CD4-positive, alpha-beta T cell treated with Interferon alpha-2 for 1 hour (primary cell): ENCODE results near the gene NLRP2B.
"Not testable (repeated sequence)": the region's sequence is repeated elsewhere in the genome, so short reads cannot be mapped to it uniquely, and the experiment has no call there.

Source experiments
- DNase-seq, 2 donors: peaks; one replicate each; pipeline ENCODE4 v3.0.0-alpha.2; 2020 to 2022

Gene NLRP2B

DNA sequence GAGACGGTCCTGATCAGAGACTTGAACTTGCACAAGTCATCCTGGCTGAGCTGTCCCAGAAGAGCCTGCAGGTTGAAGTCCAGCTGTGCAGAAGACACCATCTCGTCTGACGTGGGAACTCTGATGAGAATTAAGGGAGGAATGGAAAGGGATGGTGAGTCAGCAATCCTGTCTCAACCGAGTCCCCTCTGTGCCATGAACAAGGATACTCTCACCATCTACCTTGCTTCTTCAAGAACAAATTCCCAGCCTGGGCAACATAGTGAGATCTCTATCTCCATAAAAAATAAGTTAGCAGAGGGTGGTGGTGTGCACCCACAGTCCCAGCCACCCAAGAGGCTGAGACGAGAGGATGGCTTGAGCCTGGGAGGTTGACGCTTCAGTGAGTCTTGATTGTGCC lies at the start of gene NLRP2B:
TSS of gene NLRP2B (minus strand) at position 101 of the 400 bp plus-strand sequence.
- no peak for DNase-seq

DNA sequence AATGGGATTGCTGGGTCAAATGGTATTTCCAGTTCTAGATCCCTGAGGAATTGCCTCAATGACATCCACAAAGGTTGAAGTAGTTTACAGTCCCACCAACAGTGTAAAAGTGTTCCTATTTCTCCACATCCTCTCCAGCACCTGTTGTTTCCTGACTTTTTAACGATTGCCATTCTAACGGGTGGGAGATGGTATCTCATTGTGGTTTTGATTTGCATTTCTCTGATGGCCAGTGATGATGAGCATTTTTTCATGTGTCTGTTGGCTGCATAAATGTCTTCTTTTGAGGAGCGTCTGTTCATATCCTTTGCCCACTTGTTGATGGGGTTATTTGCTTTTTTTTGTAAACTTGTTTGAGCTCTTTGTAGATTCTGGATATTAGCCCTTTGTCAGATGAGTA lies 45.9 kb upstream of the NLRP2B start:
- DNase-seq: not testable (repeated sequence)

DNA sequence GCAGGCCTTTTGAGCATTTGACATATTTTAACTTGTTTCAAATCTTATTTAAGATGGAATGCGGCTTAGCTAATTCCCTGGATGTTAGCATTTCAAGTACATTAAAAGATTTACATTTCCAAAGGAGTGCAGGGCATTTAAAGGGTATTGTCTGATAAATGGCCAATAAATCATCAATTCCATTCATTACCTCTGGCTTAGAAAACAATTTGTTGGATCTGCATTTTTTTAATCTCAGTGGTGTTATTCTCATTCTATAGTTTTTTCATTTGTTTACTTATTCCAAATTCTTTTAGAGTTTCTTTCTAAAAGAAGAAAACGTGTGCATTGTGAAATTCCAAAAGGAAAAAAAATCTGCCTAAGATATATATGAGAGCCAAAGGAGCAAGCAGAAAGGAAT lies 1.3 kb upstream of the NLRP2B start:
- DNase-seq: no peak

DNA sequence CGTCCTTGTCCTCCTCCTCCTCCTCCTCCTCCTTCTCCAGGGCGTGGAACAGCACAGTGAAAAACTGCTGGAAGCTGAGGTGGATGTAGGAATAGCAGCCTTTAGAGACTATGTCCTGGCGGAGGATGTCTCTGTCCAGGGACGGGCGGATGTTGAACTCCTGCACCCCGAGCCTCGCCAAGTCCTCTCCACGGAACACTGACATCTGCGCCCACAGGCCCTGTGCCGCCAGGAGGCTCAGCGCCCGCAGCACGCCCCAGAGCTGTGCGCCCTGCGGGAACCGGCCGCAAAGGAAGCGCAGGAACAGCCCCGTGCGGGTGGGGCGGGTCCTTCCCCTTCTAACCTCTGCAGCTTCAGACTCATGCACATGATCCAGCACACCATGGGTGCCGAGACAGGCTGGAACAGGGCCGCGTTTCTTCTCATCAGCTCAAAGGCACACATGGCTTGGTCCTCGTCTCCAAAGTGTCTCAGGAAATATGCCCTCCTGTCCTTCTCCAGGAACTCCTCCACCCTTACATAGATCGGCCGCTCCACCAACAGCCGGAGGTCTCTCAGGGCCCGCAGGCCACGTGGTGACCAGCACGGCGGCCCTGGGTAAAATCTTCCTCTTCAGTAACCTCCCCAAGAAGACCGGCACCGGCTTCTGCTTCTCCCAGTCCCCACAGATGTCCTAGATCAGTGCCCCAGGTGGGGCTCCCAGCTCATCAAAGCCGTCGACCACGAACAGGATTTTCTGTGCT lies 1.2 kb downstream of the NLRP2B start:
- no peak for DNase-seq

DNA sequence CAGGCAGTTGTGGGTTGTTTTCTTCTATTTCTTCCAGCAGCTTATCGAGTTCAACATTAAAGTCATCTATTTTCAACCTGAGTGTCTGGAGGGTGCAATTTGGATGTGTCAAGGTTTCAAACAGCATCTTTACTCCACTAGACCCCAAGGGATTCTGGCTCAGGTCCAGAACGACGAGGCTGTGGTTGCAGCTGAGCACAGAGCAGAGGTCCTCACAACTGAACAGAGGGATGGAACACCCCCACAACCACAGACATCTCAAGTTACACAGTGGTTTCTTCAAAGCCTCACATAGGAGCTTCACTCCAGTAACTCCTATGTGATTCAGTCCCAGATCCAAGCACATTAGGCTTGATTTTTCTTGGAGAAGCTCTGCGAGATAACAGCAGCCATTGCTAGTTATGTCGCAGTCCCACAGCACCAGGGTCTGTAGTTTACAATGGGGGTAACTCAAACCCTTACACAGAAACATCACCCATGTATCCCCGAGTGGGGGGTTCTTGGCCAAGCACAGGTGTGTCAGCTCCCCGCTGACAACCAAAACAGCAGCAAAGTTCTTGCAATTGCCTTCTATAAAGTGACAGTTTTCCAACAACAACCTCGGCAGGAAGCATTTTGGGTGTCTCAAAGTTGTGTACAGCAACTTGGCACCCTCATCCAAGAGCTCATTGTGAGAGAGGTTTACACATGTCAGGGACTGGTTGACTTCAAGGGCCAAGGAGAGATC lies 2.8 kb downstream of the NLRP2B start:
- no peak for DNase-seq

DNA sequence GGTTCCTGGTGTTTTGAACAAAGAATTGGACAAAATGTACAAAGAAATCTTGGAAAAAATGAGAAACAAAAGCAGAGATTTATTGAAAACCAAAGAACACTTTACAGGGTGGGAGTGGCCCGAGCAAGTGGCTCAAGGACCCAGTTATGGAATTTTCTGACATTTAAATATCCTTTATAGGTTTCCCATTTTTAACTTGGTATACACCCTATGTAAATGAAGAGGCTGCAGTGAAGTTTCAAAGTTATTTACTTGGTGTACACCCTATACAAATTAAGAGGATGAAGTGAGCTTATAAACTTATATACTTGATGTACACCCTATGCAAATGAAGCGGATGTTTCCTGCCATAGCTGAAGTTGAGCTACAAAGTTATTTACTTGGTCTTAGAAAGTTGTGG lies 4.7 kb downstream of the NLRP2B start:
- DNase-seq: no peak

DNA sequence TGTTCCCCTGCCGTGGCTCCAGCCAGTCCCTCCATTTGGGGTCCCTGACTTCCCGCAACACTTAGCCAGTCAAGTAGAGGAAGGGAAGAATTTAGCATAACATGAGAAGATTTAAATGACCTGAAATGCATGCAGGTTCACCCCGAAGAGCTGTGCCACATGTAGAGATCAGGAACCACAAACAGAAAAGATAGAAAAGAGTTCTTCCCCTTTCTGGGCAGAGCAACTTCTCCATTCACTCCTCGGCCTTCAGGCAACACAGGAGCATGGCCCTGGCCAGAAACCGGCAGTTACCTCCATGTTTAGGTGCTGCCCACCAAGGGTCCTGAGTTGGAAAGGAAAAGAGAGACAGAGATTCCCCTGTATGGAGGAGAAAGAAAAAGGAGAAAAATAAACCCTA lies 5.2 kb downstream of the NLRP2B start:
- no peak for DNase-seq

DNA sequence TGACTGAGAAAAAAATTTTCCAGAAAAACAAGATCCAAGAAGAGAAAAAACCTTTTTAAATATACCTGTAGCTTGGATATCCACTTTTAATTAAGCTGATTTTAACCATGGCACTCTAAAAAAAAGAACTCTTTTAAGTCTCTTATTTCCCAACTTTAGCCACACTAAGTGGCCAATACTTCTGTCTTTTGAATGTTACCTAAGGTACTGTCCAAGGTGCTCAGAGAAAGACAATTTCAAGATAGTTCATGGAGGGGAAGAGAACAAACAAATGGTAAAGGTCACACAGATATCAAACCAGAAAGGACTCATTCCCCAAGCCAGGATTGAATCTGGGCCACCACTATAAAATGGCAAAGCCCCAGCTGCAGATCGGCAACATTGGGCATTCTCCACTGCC lies 10.1 kb downstream of the NLRP2B start:
- no peak for DNase-seq

DNA sequence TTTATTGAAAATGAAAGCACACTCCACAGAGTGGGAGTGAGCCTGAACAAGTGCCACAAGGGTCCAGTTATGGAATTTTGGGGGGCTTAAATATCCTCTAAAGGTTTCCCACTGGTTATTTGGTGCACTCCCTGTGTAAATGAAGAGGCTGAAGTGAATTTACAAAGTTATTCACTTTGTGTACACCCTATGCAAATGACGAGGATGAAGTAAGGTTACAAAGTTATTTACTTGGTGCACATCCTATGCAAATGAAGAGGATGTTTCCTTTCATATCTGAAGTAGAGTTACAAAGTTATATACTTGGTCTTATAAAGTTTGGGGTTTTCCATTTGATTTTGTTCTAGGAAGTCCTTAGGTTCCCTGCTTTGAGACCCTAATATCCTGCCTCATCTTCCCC lies 13.1 kb downstream of the NLRP2B start:
- no peak for DNase-seq

DNA sequence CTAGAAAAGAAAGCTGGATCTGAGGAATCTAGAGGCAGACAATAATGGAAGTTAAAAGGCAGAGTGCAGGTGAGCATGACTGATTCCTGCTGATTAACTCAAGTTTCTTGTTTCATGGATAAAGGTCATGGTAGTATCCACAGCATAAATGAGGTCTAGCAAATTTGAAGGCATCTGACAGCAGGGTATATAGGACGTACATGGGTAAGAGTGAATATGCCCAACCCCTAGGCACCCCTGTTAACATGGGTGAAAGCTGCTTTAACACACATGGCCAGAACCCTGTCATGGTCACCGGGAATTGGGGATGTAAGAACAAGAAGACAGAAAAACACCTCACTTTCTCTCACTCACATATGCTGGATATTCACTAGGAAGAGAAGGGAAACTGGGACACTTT lies 25.0 kb downstream of the NLRP2B start:
- DNase-seq: no peak

DNA sequence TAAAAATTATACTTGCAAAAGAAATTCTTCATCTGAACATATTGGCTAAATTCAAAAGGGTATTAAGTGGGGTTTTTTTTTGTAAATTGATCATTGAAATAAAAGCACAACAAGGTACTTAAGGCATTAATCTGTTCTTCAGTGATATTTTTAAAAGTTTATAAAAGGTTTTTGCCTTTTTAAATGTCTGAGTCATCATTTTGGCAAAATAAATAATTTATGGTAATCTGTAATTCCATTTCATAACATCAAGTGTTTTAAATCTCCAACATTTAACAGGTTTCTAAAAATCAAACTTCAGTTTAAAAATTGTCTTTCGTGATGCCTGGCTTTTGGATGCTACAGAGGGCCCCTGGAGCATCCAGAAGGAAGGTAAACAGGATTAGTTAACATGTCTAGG lies 27.4 kb downstream of the NLRP2B start:
- no peak for DNase-seq

DNA sequence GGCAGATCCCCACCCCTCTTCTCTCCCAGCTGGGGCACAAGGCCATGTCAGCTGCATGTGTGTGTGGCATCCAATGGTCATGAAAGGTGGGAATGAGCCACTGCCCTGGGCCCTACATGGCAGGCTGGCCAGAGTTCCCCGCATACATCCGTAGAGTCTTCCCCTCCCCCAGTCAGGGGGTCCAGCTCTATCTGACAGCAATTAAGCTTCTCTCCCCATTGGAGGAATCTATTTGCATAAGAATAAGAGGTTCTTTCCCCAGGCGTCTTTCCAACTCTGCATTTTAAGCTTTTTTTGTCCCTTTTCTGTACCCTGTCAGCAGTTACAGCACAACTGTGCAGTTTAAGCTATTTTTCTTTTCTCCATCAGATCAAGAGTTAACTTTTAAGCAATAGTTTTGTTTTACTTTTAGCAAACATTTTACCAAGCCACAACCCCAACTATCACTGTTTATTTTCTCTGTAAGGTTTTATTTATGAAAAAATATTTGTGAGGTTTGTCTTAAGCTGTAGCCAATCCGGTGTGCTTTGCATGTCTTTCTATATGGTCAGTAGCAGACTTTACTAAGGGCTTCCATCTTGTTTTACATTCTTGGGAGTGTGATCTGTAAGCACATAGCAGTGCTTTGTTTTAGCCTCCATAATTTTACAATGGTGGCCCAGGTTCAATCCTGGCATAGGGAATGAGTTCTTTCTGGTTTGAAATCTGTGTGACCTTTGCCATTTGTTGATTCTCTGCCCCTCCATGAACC lies 28.7 kb downstream of the NLRP2B start:
- no peak for DNase-seq

DNA sequence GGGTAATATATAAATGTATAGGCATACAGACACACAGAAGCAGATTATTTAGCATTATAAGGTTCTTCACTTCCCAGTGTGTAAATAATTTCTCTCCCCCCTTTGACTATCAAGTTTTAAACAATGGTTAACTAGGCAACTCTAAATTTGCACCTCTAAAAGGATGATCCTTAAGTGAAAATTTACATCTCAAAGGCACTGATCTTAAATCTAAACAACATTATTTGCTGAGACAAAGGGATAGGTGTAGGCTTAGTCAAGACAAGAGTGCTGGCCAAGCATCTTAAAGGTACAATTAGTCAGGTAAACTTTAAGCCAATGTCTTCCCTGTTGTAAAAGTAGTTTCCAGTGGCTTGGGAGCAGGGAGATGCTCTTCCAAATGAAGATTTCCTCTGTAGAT lies 33.0 kb downstream of the NLRP2B start:
- no peak for DNase-seq

DNA sequence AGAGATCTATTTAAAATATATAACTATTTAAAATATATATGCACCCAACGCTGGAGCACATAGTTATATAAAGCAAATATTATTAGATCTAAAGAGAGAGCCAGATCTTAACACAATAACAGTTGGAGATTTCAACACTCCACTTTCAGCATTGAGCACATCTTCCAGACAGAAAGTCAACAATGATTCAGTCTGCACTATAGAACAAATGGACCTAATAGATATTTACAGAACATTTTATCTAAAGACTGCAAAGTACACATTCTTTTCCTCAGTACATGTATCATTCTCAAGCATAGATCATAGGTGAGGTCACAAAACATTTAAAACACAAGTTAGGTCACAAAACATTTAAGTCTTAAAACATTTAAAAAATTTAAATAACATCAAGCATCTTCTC lies 36.4 kb downstream of the NLRP2B start:
- DNase-seq: no peak

DNA sequence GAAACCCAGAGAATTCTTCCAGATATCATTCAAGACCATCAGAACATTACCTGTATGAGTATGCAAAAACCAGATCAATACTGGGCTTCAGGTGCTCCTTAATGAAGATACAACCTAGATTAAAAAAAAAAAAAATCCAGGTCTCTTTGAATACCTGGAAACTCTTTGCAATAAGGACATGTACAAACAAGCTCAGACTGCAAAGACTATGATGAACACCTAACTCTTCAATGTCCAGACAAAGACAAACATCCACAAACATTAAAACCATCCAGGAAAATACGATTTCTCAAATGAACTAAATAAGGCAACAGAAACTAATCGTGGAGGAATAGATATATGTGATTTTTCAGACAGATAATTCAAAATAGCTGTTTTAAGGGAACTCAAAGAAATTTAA lies 38.7 kb downstream of the NLRP2B start:
- no peak for DNase-seq

DNA sequence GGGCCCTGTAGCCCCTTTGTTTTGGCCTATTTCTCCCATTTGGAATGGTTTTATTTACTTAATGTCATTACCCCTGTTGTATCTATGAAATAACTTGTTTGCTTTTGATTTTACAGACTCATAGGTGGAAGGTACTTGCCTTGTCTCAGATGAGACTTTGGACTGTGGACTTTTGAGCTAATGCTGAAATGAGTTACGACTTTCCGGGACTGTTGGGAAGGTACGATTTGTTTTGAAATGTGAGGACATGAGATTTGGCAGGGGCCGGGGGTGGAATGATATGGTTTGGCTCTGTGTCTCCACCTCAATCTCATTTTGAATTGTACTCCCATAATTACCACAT lies 39.4 kb downstream of the NLRP2B start:
- no peak for DNase-seq

DNA sequence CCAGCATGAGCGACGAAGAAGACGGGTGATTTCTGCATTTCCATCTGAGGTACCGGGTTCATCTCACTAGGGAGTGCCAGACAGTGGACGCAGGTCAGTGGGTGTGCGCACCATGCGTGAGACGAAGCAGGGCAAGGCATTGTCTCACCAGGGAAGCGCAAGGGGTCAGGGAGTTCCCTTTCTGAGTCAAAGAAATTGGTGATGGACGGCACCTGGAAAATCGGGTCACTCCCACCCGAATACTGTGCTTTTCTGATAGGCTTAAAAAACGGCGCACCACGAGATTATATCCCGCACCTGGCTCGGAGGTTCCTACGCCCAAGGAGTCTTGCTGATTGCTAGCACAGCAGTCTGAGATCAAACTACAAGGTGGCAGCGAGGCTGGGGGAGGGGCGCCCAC lies 50.6 kb downstream of the NLRP2B start:
- not testable (repeated sequence) for DNase-seq
